ENCODE data around the gene DIS3L2. TPM values are rescaled to one million over a fixed set of nuclear protein-coding genes. Genes with fewer than 3 reads are reported as not detected.

The DIS3L2 gene
- total RNA-seq, 1 donor from 2014 or later, result 32.2 TPM

- no peak overlapping the region for H3K4me3 ChIP-seq
- DNase-seq (ENCODE audit: extremely low spot score in 2 of 2), result no peak
- no peaks in the 10 kb centered on the region for H3K27me3 ChIP-seq
- intact Hi-C loops (cut with DNase I), result no loop called here
- H3K4me1 ChIP-seq, result no peaks in the 10 kb centered on the region
- no peak overlapping the region for H3K27ac ChIP-seq
- H3K36me3 ChIP-seq, result no peaks in the 10 kb centered on the region
- TF ChIP-seq POLR2A (IDR thresholded peaks at IDR 0.05) (no peak), POLR2AphosphoS5 (IDR thresholded peaks at IDR 0.05; ENCODE audit: insufficient read depth in 1 of 2, low read depth in 1 of 2) (no peak)
- TF ChIP-seq, protein P1, sequence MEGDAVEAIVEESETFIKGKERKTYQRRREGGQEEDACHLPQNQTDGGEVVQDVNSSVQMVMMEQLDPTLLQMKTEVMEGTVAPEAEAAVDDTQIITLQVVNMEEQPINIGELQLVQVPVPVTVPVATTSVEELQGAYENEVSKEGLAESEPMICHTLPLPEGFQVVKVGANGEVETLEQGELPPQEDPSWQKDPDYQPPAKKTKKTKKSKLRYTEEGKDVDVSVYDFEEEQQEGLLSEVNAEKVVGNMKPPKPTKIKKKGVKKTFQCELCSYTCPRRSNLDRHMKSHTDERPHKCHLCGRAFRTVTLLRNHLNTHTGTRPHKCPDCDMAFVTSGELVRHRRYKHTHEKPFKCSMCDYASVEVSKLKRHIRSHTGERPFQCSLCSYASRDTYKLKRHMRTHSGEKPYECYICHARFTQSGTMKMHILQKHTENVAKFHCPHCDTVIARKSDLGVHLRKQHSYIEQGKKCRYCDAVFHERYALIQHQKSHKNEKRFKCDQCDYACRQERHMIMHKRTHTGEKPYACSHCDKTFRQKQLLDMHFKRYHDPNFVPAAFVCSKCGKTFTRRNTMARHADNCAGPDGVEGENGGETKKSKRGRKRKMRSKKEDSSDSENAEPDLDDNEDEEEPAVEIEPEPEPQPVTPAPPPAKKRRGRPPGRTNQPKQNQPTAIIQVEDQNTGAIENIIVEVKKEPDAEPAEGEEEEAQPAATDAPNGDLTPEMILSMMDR (IDR thresholded peaks at IDR 0.05), result no peak
- H3K9me3 ChIP-seq, result no peaks in the 10 kb centered on the region
Observed at GRCh38 chr2:232042911-232043574, 81.5 kb downstream of the DIS3L2 start.

- H3K36me3 ChIP-seq, result no peaks in the 10 kb centered on the region
- intact Hi-C loops (cut with DNase I), result no loop called here
- no peak for DNase-seq (ENCODE audit: extremely low spot score in 2 of 2)
- H3K27ac ChIP-seq, result no peak overlapping the region
- H3K4me3 ChIP-seq, result no peak overlapping the region
- H3K9me3 ChIP-seq, result no peaks in the 10 kb centered on the region
- TF ChIP-seq, protein P1 (IDR thresholded peaks at IDR 0.05), result no peak
- TF ChIP-seq POLR2A (IDR thresholded peaks at IDR 0.05), result no peak
- TF ChIP-seq POLR2AphosphoS5 (IDR thresholded peaks at IDR 0.05; ENCODE audit: insufficient read depth in 1 of 2, low read depth in 1 of 2), result no peak
- no peaks in the 10 kb centered on the region for H3K4me1 ChIP-seq
- no peaks in the 10 kb centered on the region for H3K27me3 ChIP-seq
Observed at GRCh38 chr2:232043966-232044365, 82.5 kb downstream of the DIS3L2 start.

GRCh38 chr2:232049350-232049749 is 87.8 kb downstream of the DIS3L2 start:
- Histone ChIP-seq H3K27ac (no peak overlapping the region), H3K4me3 (no peak overlapping the region), H3K4me1 (no peaks in the 10 kb centered on the region), H3K36me3 (no peaks in the 10 kb centered on the region), H3K27me3 (no peaks in the 10 kb centered on the region), H3K9me3 (no peaks in the 10 kb centered on the region)
- no peak for DNase-seq (ENCODE audit: extremely low spot score in 2 of 2)
- intact Hi-C loops (cut with DNase I), result no loop called here
- no peak for TF ChIP-seq POLR2A (IDR thresholded peaks at IDR 0.05)
- TF ChIP-seq POLR2AphosphoS5 (IDR thresholded peaks at IDR 0.05; ENCODE audit: insufficient read depth in 1 of 2, low read depth in 1 of 2), result no peak
- TF ChIP-seq, protein P1 (IDR thresholded peaks at IDR 0.05), result no peak

DNA sequence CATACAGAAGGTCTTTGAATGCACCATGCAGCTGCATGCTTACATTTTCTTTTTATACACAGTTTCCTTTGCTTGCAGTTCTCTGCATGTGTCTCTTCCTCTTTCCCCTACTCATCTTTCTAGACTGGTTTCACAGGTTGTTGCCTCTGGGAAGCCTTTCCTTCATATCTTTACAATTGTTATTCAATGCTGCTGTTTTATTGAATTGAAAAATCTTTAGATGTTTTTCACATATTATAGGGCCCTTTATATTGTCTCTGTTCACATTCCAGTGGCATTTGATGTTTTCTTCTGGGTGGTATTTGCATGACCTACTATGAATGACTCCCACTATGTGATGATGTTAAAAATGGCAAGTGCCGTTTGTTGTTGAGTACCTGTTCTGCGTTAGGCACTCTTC is 91.1 kb downstream of the DIS3L2 start:
- no peak for DNase-seq (ENCODE audit: extremely low spot score in 2 of 2)
- no peaks in the 10 kb centered on the region for H3K36me3 ChIP-seq
- H3K9me3 ChIP-seq, result no peaks in the 10 kb centered on the region
- H3K4me3 ChIP-seq, result no peak overlapping the region
- H3K27me3 ChIP-seq, result no peaks in the 10 kb centered on the region
- no peak overlapping the region for H3K27ac ChIP-seq
- TF ChIP-seq POLR2AphosphoS5 (IDR thresholded peaks at IDR 0.05; ENCODE audit: insufficient read depth in 1 of 2, low read depth in 1 of 2), result no peak
- TF ChIP-seq POLR2A (IDR thresholded peaks at IDR 0.05), result no peak
- TF ChIP-seq, protein P1 (IDR thresholded peaks at IDR 0.05), result no peak
- H3K4me1 ChIP-seq, result no peaks in the 10 kb centered on the region
- intact Hi-C loops (cut with DNase I), result no loop called here

- Histone ChIP-seq H3K27ac (no peak overlapping the region), H3K9me3 (no peaks in the 10 kb centered on the region), H3K4me3 (no peak overlapping the region), H3K36me3 (no peaks in the 10 kb centered on the region), H3K4me1 (peaks cover 5% of the 10 kb centered on the region), H3K27me3 (no peaks in the 10 kb centered on the region)
- TF ChIP-seq, protein P1 (IDR thresholded peaks at IDR 0.05), result no peak
- no peak for DNase-seq (ENCODE audit: extremely low spot score in 2 of 2)
- intact Hi-C loops (cut with DNase I), result no loop called here
Observed at GRCh38 chr2:232053777-232054176, 92.3 kb downstream of the DIS3L2 start.
